H1 (cell line): ENCODE data around the gene INSYN2A. TPM values are rescaled to one million over a fixed set of nuclear protein-coding genes. Genes with fewer than 3 reads are reported as not detected.

Source experiments
- CBX5 ChIP-seq: fragments of 300-800, 300-1000 bp; sonication (generic); IDR thresholded peaks from 2 replicates; pipeline ENCODE4 v1.7.1; 2016; ENCODE audit warnings: antibody characterized with exemption, low read length, low read depth
- CHD1 ChIP-seq: IDR thresholded peaks from 2 replicates; pipeline ENCODE4 v1.6.1; 2012; ENCODE audit warnings: low read depth, low read length, improper control_type of control experiment
- KDM4A ChIP-seq: IDR thresholded peaks from one replicate; pipeline ENCODE4 v1.7.1; 2012; ENCODE audit warnings: low read depth, mild to moderate bottlenecking, moderate library complexity, low read length, inconsistent platforms; ENCODE audit not compliant: severe bottlenecking
- NANOG ChIP-seq: IDR thresholded peaks from 2 replicates; pipeline ENCODE4 v1.6.1; 2011; ENCODE audit warnings: low read length, low read depth, mild to moderate bottlenecking, inconsistent platforms; ENCODE audit not compliant: insufficient read depth, poor library complexity, severe bottlenecking
- NRF1 ChIP-seq: IDR thresholded peaks from 2 replicates; pipeline ENCODE4 v1.6.1; 2011; ENCODE audit warnings: mild to moderate bottlenecking, low read depth, low read length, improper control_type of control experiment
- POLR2AphosphoS5 ChIP-seq: IDR thresholded peaks from 2 replicates; pipeline ENCODE4 v1.6.1; 2011; ENCODE audit warnings: low read depth, low read length
- RAD21 ChIP-seq, 2 experiments: IDR thresholded peaks in 1 of 2; conservative IDR thresholded peaks in 1 of 2; 2 replicates each; pipeline ENCODE4 v1.6.1; 2011; ENCODE audit warnings: low read depth in 2 of 2, low read length in 2 of 2, improper control_type of control experiment in 1 of 2, inconsistent platforms in 1 of 2, mild to moderate bottlenecking in 1 of 2, moderate library complexity in 1 of 2
- SIRT6 ChIP-seq: IDR thresholded peaks from one replicate; pipeline ENCODE4 v1.7.1; 2012; ENCODE audit warnings: low read length, inconsistent platforms
- polyA plus RNA-seq, 7 experiments: library from polyadenylated mRNA; depleted of rRNA in 3 of 7; stranded (reverse) in 5 of 7; unstranded in 2 of 7; fragments of >200 nt in 5 of 7; fragments of 200-250 nt in 2 of 7; gene quantifications; 1 replicate in 5 of 7; 2 replicates in 1 of 7; 4 replicates in 1 of 7; pipeline versions ENCODE4 v1.2.1 to v1.2.3, GENCODE V29; 2011 to 2013; ENCODE audit warnings: missing spikeins in 2 of 7, mixed read lengths in 2 of 7
- total RNA-seq: library from RNA; stranded (reverse); fragmentation: NEBNext Ultra II Directional; extraction: Animal tissue kit (Norgen Biotek cat#: 25700); gene quantifications from 2 replicates; pipeline ENCODE4 v1.2.1, GENCODE V29; 2021
- TF ChIP-seq, protein P1 (sequence below): fragments of 300-600 bp; sonication (generic); IDR thresholded peaks from 2 replicates; pipeline ENCODE4 v1.7.1; 2012; ENCODE audit warnings: low read length, moderate library complexity, mild to moderate bottlenecking, inconsistent platforms; ENCODE audit not compliant: insufficient replicate concordance
- TF ChIP-seq, protein P2 (sequence below): IDR thresholded peaks from 2 replicates; pipeline ENCODE4 v1.6.1; 2012; ENCODE audit warnings: inconsistent platforms

INSYN2A gene
- total and polyA plus RNA-seq, 2 of the 8 experiments (the other 6 are each of a cell fraction or from before 2014, with no cell fraction given), result 0.11 to 0.19 TPM

- TF ChIP-seq, protein P1, sequence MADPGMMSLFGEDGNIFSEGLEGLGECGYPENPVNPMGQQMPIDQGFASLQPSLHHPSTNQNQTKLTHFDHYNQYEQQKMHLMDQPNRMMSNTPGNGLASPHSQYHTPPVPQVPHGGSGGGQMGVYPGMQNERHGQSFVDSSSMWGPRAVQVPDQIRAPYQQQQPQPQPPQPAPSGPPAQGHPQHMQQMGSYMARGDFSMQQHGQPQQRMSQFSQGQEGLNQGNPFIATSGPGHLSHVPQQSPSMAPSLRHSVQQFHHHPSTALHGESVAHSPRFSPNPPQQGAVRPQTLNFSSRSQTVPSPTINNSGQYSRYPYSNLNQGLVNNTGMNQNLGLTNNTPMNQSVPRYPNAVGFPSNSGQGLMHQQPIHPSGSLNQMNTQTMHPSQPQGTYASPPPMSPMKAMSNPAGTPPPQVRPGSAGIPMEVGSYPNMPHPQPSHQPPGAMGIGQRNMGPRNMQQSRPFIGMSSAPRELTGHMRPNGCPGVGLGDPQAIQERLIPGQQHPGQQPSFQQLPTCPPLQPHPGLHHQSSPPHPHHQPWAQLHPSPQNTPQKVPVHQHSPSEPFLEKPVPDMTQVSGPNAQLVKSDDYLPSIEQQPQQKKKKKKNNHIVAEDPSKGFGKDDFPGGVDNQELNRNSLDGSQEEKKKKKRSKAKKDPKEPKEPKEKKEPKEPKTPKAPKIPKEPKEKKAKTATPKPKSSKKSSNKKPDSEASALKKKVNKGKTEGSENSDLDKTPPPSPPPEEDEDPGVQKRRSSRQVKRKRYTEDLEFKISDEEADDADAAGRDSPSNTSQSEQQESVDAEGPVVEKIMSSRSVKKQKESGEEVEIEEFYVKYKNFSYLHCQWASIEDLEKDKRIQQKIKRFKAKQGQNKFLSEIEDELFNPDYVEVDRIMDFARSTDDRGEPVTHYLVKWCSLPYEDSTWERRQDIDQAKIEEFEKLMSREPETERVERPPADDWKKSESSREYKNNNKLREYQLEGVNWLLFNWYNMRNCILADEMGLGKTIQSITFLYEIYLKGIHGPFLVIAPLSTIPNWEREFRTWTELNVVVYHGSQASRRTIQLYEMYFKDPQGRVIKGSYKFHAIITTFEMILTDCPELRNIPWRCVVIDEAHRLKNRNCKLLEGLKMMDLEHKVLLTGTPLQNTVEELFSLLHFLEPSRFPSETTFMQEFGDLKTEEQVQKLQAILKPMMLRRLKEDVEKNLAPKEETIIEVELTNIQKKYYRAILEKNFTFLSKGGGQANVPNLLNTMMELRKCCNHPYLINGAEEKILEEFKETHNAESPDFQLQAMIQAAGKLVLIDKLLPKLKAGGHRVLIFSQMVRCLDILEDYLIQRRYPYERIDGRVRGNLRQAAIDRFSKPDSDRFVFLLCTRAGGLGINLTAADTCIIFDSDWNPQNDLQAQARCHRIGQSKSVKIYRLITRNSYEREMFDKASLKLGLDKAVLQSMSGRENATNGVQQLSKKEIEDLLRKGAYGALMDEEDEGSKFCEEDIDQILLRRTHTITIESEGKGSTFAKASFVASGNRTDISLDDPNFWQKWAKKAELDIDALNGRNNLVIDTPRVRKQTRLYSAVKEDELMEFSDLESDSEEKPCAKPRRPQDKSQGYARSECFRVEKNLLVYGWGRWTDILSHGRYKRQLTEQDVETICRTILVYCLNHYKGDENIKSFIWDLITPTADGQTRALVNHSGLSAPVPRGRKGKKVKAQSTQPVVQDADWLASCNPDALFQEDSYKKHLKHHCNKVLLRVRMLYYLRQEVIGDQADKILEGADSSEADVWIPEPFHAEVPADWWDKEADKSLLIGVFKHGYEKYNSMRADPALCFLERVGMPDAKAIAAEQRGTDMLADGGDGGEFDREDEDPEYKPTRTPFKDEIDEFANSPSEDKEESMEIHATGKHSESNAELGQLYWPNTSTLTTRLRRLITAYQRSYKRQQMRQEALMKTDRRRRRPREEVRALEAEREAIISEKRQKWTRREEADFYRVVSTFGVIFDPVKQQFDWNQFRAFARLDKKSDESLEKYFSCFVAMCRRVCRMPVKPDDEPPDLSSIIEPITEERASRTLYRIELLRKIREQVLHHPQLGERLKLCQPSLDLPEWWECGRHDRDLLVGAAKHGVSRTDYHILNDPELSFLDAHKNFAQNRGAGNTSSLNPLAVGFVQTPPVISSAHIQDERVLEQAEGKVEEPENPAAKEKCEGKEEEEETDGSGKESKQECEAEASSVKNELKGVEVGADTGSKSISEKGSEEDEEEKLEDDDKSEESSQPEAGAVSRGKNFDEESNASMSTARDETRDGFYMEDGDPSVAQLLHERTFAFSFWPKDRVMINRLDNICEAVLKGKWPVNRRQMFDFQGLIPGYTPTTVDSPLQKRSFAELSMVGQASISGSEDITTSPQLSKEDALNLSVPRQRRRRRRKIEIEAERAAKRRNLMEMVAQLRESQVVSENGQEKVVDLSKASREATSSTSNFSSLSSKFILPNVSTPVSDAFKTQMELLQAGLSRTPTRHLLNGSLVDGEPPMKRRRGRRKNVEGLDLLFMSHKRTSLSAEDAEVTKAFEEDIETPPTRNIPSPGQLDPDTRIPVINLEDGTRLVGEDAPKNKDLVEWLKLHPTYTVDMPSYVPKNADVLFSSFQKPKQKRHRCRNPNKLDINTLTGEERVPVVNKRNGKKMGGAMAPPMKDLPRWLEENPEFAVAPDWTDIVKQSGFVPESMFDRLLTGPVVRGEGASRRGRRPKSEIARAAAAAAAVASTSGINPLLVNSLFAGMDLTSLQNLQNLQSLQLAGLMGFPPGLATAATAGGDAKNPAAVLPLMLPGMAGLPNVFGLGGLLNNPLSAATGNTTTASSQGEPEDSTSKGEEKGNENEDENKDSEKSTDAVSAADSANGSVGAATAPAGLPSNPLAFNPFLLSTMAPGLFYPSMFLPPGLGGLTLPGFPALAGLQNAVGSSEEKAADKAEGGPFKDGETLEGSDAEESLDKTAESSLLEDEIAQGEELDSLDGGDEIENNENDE, result no peak
- TF ChIP-seq SIRT6 (no peak), POLR2AphosphoS5 (no peak), CHD1 (no peak), NRF1 (no peak), NANOG (no peak), RAD21 (IDR thresholded peaks at IDR 0.05 in 1 of 2, conservative IDR thresholded peaks at IDR 0.05 in 1 of 2; ENCODE audit: low read depth in 2 of 2, low read length in 2 of 2) (no peak), CBX5 (no peak), KDM4A (no peak)
- TF ChIP-seq, protein P2, sequence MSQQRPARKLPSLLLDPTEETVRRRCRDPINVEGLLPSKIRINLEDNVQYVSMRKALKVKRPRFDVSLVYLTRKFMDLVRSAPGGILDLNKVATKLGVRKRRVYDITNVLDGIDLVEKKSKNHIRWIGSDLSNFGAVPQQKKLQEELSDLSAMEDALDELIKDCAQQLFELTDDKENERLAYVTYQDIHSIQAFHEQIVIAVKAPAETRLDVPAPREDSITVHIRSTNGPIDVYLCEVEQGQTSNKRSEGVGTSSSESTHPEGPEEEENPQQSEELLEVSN, result no peak
These were observed 11.8 kb downstream of the INSYN2A start (continued) for GRCh38 chr10:127184582-127184981.
